ENCODE measurements around the gene AEN.

- TF ChIP-seq, protein P1, sequence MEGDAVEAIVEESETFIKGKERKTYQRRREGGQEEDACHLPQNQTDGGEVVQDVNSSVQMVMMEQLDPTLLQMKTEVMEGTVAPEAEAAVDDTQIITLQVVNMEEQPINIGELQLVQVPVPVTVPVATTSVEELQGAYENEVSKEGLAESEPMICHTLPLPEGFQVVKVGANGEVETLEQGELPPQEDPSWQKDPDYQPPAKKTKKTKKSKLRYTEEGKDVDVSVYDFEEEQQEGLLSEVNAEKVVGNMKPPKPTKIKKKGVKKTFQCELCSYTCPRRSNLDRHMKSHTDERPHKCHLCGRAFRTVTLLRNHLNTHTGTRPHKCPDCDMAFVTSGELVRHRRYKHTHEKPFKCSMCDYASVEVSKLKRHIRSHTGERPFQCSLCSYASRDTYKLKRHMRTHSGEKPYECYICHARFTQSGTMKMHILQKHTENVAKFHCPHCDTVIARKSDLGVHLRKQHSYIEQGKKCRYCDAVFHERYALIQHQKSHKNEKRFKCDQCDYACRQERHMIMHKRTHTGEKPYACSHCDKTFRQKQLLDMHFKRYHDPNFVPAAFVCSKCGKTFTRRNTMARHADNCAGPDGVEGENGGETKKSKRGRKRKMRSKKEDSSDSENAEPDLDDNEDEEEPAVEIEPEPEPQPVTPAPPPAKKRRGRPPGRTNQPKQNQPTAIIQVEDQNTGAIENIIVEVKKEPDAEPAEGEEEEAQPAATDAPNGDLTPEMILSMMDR (conservative IDR thresholded peaks at IDR 0.05; ENCODE audit: low read length) = no peak
- TF ChIP-seq EZH2phosphoT487 (IDR thresholded peaks at IDR 0.05; ENCODE audit: borderline replicate concordance) = no peak
Measured at GRCh38 chr15:88654430-88655102, 33.4 kb downstream of the AEN start.
